ENCODE measurements around the gene GRM7. TPM values are rescaled to one million over a fixed set of nuclear protein-coding genes. Genes with fewer than 3 reads are reported as not detected.

GRM7 gene
- total and polyA plus RNA-seq, 8 donors: 0.05 to 2.2 TPM; not detected in 6

DNA sequence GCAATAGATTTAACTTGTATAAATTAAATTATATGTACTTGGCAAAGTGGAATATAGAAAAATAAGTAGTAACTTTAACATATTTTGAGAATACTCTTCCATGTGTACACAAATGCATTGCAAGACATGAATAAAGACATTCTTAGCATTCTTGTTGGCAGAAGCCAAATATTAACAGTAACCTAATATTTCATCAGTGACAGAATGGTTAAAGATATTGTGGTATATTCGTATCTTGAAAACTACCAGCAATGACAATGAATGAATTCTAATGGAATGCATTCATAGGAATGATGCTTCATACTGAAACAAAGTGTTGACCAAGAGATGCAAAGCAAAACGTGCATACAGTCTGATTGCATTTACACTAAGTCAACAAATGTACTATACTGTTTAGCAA is 524.7 kb downstream of the GRM7 start:
- TF ChIP-seq POLR2AphosphoS5 (IDR thresholded peaks at IDR 0.05) (no peak), EP300 (IDR thresholded peaks at IDR 0.05) (no peak), POLR2A (IDR thresholded peaks at IDR 0.05) (no peak)
- TF ChIP-seq, protein P1, sequence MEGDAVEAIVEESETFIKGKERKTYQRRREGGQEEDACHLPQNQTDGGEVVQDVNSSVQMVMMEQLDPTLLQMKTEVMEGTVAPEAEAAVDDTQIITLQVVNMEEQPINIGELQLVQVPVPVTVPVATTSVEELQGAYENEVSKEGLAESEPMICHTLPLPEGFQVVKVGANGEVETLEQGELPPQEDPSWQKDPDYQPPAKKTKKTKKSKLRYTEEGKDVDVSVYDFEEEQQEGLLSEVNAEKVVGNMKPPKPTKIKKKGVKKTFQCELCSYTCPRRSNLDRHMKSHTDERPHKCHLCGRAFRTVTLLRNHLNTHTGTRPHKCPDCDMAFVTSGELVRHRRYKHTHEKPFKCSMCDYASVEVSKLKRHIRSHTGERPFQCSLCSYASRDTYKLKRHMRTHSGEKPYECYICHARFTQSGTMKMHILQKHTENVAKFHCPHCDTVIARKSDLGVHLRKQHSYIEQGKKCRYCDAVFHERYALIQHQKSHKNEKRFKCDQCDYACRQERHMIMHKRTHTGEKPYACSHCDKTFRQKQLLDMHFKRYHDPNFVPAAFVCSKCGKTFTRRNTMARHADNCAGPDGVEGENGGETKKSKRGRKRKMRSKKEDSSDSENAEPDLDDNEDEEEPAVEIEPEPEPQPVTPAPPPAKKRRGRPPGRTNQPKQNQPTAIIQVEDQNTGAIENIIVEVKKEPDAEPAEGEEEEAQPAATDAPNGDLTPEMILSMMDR (IDR thresholded peaks at IDR 0.05): no peak
- intact Hi-C loops (cut with DNase I; ENCODE audit: low total_unique reads): no loop called here
- H3K9me3 ChIP-seq: no peaks in the 10 kb centered on the region
- H3K4me3 ChIP-seq: no peak overlapping the region
- no peaks in the 10 kb centered on the region for H3K36me3 ChIP-seq
- DNase-seq: no peak
- 55 to 72% (median 63%) methylated on average over 2 of the region's 2 CpGs for WGBS, 5 donors
- H3K27ac ChIP-seq: no peak overlapping the region
- peaks cover 6 to 31% (median 17%) of the 10 kb centered on the region in 4 donors for H3K4me1 ChIP-seq
- no peaks in the 10 kb centered on the region for H3K27me3 ChIP-seq

DNA sequence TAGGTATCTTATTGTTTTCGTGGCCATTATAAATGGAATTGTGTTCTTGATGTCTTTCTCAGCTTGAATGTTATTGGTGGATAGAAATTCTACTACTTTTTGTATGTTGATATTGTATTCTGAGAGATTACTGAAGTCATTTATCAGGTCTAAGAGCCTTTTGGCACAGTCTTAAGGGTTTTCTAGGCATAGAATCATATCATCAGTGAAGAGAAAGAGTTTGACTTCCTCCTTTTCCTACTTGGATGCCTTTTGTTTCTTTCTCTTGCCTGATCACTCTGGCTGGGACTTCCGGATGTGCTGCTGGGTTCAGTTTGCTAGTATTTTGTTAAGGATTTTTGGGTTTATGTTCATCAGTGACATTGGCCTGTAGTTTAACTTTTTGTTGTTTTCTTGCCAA is 527.1 kb downstream of the GRM7 start:
- Histone ChIP-seq H3K4me3 (no peak overlapping the region), H3K27me3 (no peaks in the 10 kb centered on the region), H3K9me3 (no peaks in the 10 kb centered on the region), H3K36me3 (no peaks in the 10 kb centered on the region), H3K27ac (no peak overlapping the region), H3K4me1 (peaks cover 2 to 10% (median 9%) of the 10 kb centered on the region in 4 donors)
- 73 to 89% (median 81%) methylated on average over 2 of the region's 2 CpGs for WGBS, 5 donors
- intact Hi-C loops (cut with DNase I; ENCODE audit: low total_unique reads): no loop called here
- no peak for DNase-seq
- no peak for TF ChIP-seq EP300 (IDR thresholded peaks at IDR 0.05)
- TF ChIP-seq POLR2A (IDR thresholded peaks at IDR 0.05): no peak
- TF ChIP-seq, protein P1 (IDR thresholded peaks at IDR 0.05): no peak
- TF ChIP-seq POLR2AphosphoS5 (IDR thresholded peaks at IDR 0.05): no peak

DNA sequence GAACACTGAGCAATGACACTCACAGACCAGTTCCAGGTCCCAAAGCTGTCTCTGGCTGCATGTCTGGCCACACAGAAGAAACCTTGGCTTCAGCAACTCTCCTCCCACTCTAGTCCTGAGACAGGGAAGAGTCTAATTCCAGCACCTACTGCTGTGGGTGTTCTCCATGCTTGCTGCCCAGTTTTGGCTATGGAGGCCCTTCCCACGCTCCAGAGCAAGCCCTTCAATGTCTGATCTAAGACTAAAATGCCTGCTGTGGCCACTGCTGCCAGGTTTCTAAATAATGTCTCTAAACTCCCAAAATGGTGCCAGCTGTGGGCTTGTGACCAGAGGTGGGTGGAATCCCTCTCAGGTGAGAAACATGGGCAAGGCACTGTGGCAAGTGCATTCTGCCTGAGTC is 531.3 kb downstream of the GRM7 start:
- DNase-seq: no peak
- intact Hi-C loops (cut with DNase I; ENCODE audit: low total_unique reads): no loop called here
- no peak overlapping the region for H3K4me3 ChIP-seq
- no peak for TF ChIP-seq POLR2AphosphoS5 (IDR thresholded peaks at IDR 0.05)
- TF ChIP-seq EP300 (IDR thresholded peaks at IDR 0.05): no peak
- TF ChIP-seq, protein P1 (IDR thresholded peaks at IDR 0.05): no peak
- TF ChIP-seq POLR2A (IDR thresholded peaks at IDR 0.05): no peak
- H3K36me3 ChIP-seq: no peaks in the 10 kb centered on the region
- no peak overlapping the region for H3K27ac ChIP-seq
- WGBS, 5 donors: 64 to 100% (median 88%) methylated on average over 1 of the region's 1 CpG
- no peaks in the 10 kb centered on the region for H3K4me1 ChIP-seq
- no peaks in the 10 kb centered on the region for H3K9me3 ChIP-seq
- no peaks in the 10 kb centered on the region for H3K27me3 ChIP-seq

DNA sequence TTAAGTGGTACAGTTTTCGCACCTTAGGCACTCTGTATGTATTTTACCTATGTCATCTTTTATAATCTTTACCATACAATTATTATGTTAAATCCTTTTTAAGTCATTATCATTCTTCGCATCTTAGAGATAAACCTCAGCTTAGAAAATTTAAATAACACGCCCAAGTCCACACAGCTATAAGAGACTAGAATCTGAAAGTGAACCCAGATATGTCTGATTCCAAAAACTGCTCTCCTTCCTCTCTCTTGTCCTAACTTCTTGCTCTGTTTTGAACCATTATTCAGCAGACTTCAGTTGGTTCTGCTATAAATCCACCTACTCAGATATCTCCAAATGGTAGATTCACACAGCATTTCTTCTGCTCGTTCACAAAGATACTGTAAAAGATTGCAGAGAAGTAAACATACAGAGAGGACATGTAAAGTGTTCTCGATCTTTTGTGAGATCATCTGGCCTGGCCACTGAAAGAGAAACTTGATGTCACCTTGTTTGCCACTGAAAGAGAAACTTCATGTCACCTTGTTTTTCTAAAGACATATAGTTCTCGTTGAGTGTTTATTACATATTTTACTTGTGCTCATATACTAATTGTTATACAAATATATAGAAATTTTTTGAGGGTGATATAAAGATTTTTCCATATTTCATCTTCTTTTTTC is 533.2 kb downstream of the GRM7 start:
- TF ChIP-seq POLR2AphosphoS5 (IDR thresholded peaks at IDR 0.05): no peak
- no peak for TF ChIP-seq EP300 (IDR thresholded peaks at IDR 0.05)
- no peak for TF ChIP-seq POLR2A (IDR thresholded peaks at IDR 0.05)
- TF ChIP-seq, protein P1 (IDR thresholded peaks at IDR 0.05): no peak
- no peak for DNase-seq
- no peaks in the 10 kb centered on the region for H3K9me3 ChIP-seq
- no peaks in the 10 kb centered on the region for H3K36me3 ChIP-seq
- no peaks in the 10 kb centered on the region for H3K27me3 ChIP-seq
- intact Hi-C loops (cut with DNase I; ENCODE audit: low total_unique reads): no loop called here
- no peak overlapping the region for H3K27ac ChIP-seq
- 81 to 91% (median 83%) methylated on average over 6 of the region's 6 CpGs for WGBS, 5 donors
- no peak overlapping the region for H3K4me3 ChIP-seq
- H3K4me1 ChIP-seq: no peaks in the 10 kb centered on the region
